K562 (cell line): Measurements from ENCODE around the gene MRGPRD. TPM values are rescaled to one million over a fixed set of nuclear protein-coding genes. Genes with fewer than 3 reads are reported as not detected.

Experiments used
- ATAC-seq: fragments of 200-7000 bp; cut with Tn5 transposase; 3 replicates; pipeline ENCODE4 v1.9.1; 2020; ENCODE audit warnings: moderate library complexity
- BruUV-seq: library from RNA; stranded (reverse); fragments of 400-500 nt; replicated peaks from 2 replicates; lab custom pipeline; 2021; lab: Mats Ljungman, UMichigan
- CTCF ChIA-PET: fragments of 300-600 bp; formaldehyde crosslinking; extraction: SDS; loops from one replicate; lab custom pipeline; 2021; ENCODE audit warnings: low intra/inter-chr PET ratio; lab: Yijun Ruan, JAX
- POLR2A ChIA-PET: fragments of 300-600, 350-650 bp; sonication (Branson Sonifier 250); formaldehyde crosslinking; extraction: SDS; loops from one replicate; lab custom pipeline; 2021; ENCODE audit warnings: antibody characterized with exemption, inconsistent platforms; lab: Yijun Ruan, JAX
- DNase-seq, 4 experiments: peaks; one replicate each; pipeline versions ENCODE4 v3.0.0 to v3.0.0-alpha.2; 2011 to 2018; ENCODE audit warnings: low spot score in 3 of 4, mixed read lengths in 3 of 4; ENCODE audit errors: extremely low read depth in 1 of 4
- FAIRE-seq: peaks from 2 replicates; lab custom pipeline; 2011; peaks lifted over from hg19 to GRCh38; lab: Jason Lieb, UNC
- H2AFZ ChIP-seq: 2 replicates; pipeline ENCODE4 v1.6.0; 2011; ENCODE audit warnings: low read depth, low read length, control low read depth, inconsistent platforms
- H3K27ac ChIP-seq: fragments of 200-600 bp; 3 replicates; pipeline ENCODE4 v1.8.0; 2011; ENCODE audit warnings: low read depth, mild to moderate bottlenecking, control low read depth, inconsistent platforms, low read length, moderate library complexity, mixed read lengths; ENCODE audit errors: extremely low read depth
- H3K27me3 ChIP-seq, 2 experiments: fragments of 300-600 bp in 1 of 2; 2 replicates in 1 of 2; 3 replicates in 1 of 2; pipeline versions ENCODE4 v1.6.0 to v1.8.0; 2011; ENCODE audit warnings: inconsistent platforms in 2 of 2, low read length in 2 of 2, mild to moderate bottlenecking in 1 of 2, mixed read lengths in 1 of 2, moderate library complexity in 1 of 2; ENCODE audit not compliant: control insufficient read depth in 2 of 2, insufficient read depth in 2 of 2
- H3K36me3 ChIP-seq: fragments of 300-600 bp; 3 replicates; pipeline ENCODE4 v1.8.0; 2011; ENCODE audit warnings: mild to moderate bottlenecking, low read length, inconsistent platforms; ENCODE audit not compliant: control insufficient read depth, insufficient read depth
- H3K4me1 ChIP-seq, 2 experiments: fragments of 200-600 bp in 1 of 2; replicated peaks in 1 of 2; 2 replicates in 1 of 2; 3 replicates in 1 of 2; pipeline versions ENCODE4 v1.5.1 to v1.8.0; 2011; ENCODE audit warnings: inconsistent platforms in 2 of 2, low read length in 2 of 2, mild to moderate bottlenecking in 1 of 2, mixed read lengths in 1 of 2, moderate library complexity in 1 of 2; ENCODE audit not compliant: control insufficient read depth in 2 of 2, insufficient read depth in 2 of 2
- H3K4me2 ChIP-seq: 2 replicates; pipeline ENCODE4 v1.6.1; 2011; ENCODE audit warnings: low read length, control low read depth, inconsistent platforms, mixed read lengths; ENCODE audit not compliant: insufficient read depth
- H3K4me3 ChIP-seq: fragments of 200-600 bp; sonication (generic), shearing (Covaris generic); 2 replicates; pipeline ENCODE4 v1.5.1; 2016; ENCODE audit warnings: control low read depth, inconsistent platforms
- H3K79me2 ChIP-seq: fragments of 200-600 bp; 3 replicates; pipeline ENCODE4 v1.8.0; 2011; ENCODE audit warnings: low read length, inconsistent platforms; ENCODE audit not compliant: control insufficient read depth, insufficient read depth
- H3K9ac ChIP-seq, 2 experiments: 2 replicates each; pipeline versions ENCODE4 v1.6.0 to v1.6.1; 2011; ENCODE audit warnings: low read depth in 2 of 2, low read length in 2 of 2, control low read depth in 1 of 2, inconsistent platforms in 1 of 2, mild to moderate bottlenecking in 1 of 2, mixed read lengths in 1 of 2; ENCODE audit not compliant: insufficient read depth in 1 of 2
- H3K9me1 ChIP-seq: one replicate; pipeline ENCODE4 v1.6.0; 2011; ENCODE audit warnings: inconsistent platforms, mild to moderate bottlenecking, low read length, moderate library complexity; ENCODE audit not compliant: control insufficient read depth, insufficient read depth
- H3K9me3 ChIP-seq: replicated peaks from 2 replicates; pipeline ENCODE4 v1.5.1; 2011; ENCODE audit warnings: low read depth, low read length, inconsistent platforms; ENCODE audit not compliant: control insufficient read depth, insufficient read depth
- H4K20me1 ChIP-seq: replicated peaks from 2 replicates; pipeline ENCODE4 v1.6.1; 2011; ENCODE audit warnings: low read length, inconsistent platforms, mixed read lengths; ENCODE audit not compliant: control insufficient read depth, insufficient read depth
- ARID1B ChIP-seq: fragments of 450-650 bp; IDR thresholded peaks from 2 replicates; pipeline ENCODE4 v1.6.1; 2016; ENCODE audit warnings: antibody characterized with exemption, mild to moderate bottlenecking, inconsistent platforms
- NFE2 ChIP-seq: IDR thresholded peaks from 2 replicates; pipeline ENCODE4 v1.6.1; 2014; ENCODE audit warnings: antibody characterized with exemption, low read depth
- PCBP2 ChIP-seq: fragments of 200-400 bp; formaldehyde crosslinking; IDR thresholded peaks from 2 replicates; pipeline ENCODE4 v1.6.1; 2018; ENCODE audit warnings: low read length, low read depth, mild to moderate bottlenecking, moderate library complexity; ENCODE audit not compliant: poor library complexity, severe bottlenecking
- RBFOX2 ChIP-seq: fragments of 200-400 bp; formaldehyde crosslinking; IDR thresholded peaks from 2 replicates; pipeline ENCODE4 v1.6.1; 2017; ENCODE audit warnings: low read depth, mild to moderate bottlenecking, low read length, moderate library complexity
- RHOXF2B ChIP-seq: fragments of 250-450 bp; sonication (Bioruptor Pico); conservative IDR thresholded peaks from 2 replicates; pipeline ENCODE4 v1.5.1; 2021
- TEAD2 ChIP-seq: fragments of 450-650 bp; IDR thresholded peaks from 2 replicates; pipeline ENCODE4 v1.6.1; 2016; ENCODE audit warnings: missing genetic modification characterization, control low read depth, missing compliant biosample characterization
- ZNF134 ChIP-seq: fragments of 250-450 bp; sonication (Bioruptor Pico); conservative IDR thresholded peaks from 2 replicates; pipeline ENCODE4 v1.4.0; 2020
- ZNF384 ChIP-seq: IDR thresholded peaks from 2 replicates; pipeline ENCODE4 v1.6.1; 2012; ENCODE audit warnings: low read depth, low read length, improper control_type of control experiment
- WGBS: fragments of 100-300 bp; shearing (Covaris generic); methylation state at CpG from one replicate; pipeline ENCODE4 v1.1.6; 2016; ENCODE audit warnings: low coverage, mixed read lengths; ENCODE audit not compliant: insufficient coverage; ENCODE audit errors: missing lambda C conversion rate; 5-methylcytosine and 5-hydroxymethylcytosine counted together
- in situ Hi-C: fragments of 300-500 bp; cut with MboI; formaldehyde crosslinking; loops from 4 replicates; pipeline ENCODE4 v1.15.0; 2018; ENCODE audit warnings: inconsistent platforms, mixed read lengths
- intact Hi-C: fragments of 100-400 bp; cut with micrococcal nuclease; formaldehyde crosslinking; loops from 2 replicates; pipeline ENCODE4 v1.14.2; 2022
- polyA plus RNA-seq, 8 experiments: library from polyadenylated mRNA; depleted of rRNA in 4 of 8; stranded (reverse) in 5 of 8; unstranded in 3 of 8; fragments of >200 nt; fragmentation: Nextera tagmentation in 2 of 8; fragmentation: Illumina TruSeq in 1 of 8; extraction: Ambion mirVana in 2 of 8; extraction: Trizol in 1 of 8; gene quantifications; 2 replicates each; pipeline versions ENCODE4 v1.2.1 to v1.2.3, GENCODE V29; 2011 to 2014; ENCODE audit warnings: inconsistent platforms in 1 of 8, missing spikeins in 1 of 8
- total RNA-seq, 7 experiments: library from RNA; depleted of rRNA in 6 of 7; stranded (reverse); fragments of >200 nt in 6 of 7; fragmentation: Illumina TruSeq in 2 of 7; extraction: Trizol in 2 of 7; gene quantifications; 2 replicates each; pipeline versions ENCODE4 v1.2.1 to v1.2.3, GENCODE V29; 2011 to 2021; ENCODE audit warnings: low replicate concordance in 1 of 7
- TF ChIP-seq, protein P1 (sequence below): fragments of 200-800 bp; sonication (Bioruptor generic); IDR thresholded peaks from 2 replicates; pipeline ENCODE4 v1.6.1; 2017; ENCODE audit warnings: missing genetic modification characterization, missing compliant biosample characterization
- TF ChIP-seq, protein P2 (sequence below): fragments of 450-650 bp; formaldehyde crosslinking; IDR thresholded peaks from 2 replicates; pipeline ENCODE4 v1.4.0; 2022; ENCODE audit warnings: missing genetic modification characterization
- TF ChIP-seq, protein P3 (sequence below): sonication (generic); formaldehyde crosslinking; IDR thresholded peaks from 2 replicates; pipeline ENCODE4 v1.8.0; 2023; ENCODE audit warnings: mild to moderate bottlenecking, missing genetic modification reagents

MRGPRD gene
- total and polyA plus RNA-seq, 9 of the 15 experiments (the other 6 are each of a cell fraction or from before 2014, with no cell fraction given): not detected

DNA sequence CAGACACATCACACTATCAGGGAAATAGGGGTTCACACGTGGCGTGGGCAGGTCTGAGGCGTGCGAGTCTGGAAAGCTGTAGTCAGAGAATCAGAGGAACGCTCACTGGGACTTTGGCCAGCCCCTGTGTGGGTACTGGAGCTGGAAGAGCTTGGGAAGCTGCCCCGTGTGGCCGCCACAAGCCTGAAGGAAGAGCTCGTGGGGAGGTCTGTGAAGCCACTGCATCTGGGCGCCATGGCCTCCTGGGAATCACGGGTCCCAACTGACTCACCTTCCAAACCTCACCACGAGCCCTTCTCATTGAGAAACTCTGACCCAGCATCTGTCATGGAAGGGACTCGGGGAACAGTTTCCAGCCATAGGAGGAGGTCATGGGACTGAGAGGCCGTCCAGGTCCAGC is 38.1 kb upstream of the MRGPRD start (continued):
- TF ChIP-seq, protein P1, sequence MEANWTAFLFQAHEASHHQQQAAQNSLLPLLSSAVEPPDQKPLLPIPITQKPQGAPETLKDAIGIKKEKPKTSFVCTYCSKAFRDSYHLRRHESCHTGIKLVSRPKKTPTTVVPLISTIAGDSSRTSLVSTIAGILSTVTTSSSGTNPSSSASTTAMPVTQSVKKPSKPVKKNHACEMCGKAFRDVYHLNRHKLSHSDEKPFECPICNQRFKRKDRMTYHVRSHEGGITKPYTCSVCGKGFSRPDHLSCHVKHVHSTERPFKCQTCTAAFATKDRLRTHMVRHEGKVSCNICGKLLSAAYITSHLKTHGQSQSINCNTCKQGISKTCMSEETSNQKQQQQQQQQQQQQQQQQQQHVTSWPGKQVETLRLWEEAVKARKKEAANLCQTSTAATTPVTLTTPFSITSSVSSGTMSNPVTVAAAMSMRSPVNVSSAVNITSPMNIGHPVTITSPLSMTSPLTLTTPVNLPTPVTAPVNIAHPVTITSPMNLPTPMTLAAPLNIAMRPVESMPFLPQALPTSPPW (CRISPR knock-in tag): no peak
- TF ChIP-seq ZNF134 (CRISPR knock-in tag) (no peak), PCBP2 (no peak), NFE2 (no peak), RHOXF2B (CRISPR knock-in tag) (no peak)
- TF ChIP-seq, protein P2, sequence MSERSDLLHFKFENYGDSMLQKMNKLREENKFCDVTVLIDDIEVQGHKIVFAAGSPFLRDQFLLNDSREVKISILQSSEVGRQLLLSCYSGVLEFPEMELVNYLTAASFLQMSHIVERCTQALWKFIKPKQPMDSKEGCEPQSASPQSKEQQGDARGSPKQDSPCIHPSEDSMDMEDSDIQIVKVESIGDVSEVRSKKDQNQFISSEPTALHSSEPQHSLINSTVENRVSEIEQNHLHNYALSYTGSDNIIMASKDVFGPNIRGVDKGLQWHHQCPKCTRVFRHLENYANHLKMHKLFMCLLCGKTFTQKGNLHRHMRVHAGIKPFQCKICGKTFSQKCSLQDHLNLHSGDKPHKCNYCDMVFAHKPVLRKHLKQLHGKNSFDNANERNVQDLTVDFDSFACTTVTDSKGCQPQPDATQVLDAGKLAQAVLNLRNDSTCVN (CRISPR knock-in tag): no peak
- TF ChIP-seq, all 486 proteins: peak for 0

DNA sequence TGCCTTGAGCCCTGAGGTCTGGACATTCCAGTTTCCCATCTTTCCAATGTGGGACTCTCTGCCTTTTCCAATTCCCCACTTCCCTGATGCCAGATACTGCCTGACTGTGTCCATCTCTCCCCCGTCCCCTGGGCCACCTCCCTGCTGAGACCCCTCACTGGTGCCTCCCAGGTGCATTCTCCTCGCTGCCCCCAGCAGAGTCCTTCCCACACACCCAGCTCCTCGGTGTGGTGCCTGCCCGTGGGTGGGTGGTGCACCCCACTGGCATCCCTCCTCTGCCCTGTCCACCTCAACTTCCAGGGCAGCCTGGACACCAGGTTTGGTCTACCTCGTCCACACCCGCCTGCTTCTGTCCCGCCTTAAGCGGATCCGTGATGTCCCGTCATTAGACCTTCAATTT is 37.2 kb upstream of the MRGPRD start:
- H4K20me1 ChIP-seq: peaks cover 14% of the 10 kb centered on the region; the same call in 1 of the 2 replicates
- H3K4me1 ChIP-seq: peaks cover 0 to 17% of the 10 kb centered on the region in 2 experiments; a peak in 3 of 5 replicates
- BruUV-seq: no TSS peak
- TF ChIP-seq ZNF384 (no peak), RBFOX2 (no peak), ARID1B (no peak), TEAD2 (tag) (no peak)
- TF ChIP-seq, protein P3, sequence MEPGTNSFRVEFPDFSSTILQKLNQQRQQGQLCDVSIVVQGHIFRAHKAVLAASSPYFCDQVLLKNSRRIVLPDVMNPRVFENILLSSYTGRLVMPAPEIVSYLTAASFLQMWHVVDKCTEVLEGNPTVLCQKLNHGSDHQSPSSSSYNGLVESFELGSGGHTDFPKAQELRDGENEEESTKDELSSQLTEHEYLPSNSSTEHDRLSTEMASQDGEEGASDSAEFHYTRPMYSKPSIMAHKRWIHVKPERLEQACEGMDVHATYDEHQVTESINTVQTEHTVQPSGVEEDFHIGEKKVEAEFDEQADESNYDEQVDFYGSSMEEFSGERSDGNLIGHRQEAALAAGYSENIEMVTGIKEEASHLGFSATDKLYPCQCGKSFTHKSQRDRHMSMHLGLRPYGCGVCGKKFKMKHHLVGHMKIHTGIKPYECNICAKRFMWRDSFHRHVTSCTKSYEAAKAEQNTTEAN: no peak
- H3K36me3 ChIP-seq: no peaks in the 10 kb centered on the region
- no peaks in the 10 kb centered on the region for H3K9me1 ChIP-seq
- H3K79me2 ChIP-seq: no peaks in the 10 kb centered on the region
- intact Hi-C loops (no loop called here), in situ Hi-C loops (no loop called here)
- no peak overlapping the region for H3K27ac ChIP-seq
- no peak overlapping the region for H3K4me3 ChIP-seq
- 2% methylated on average over 10 of the region's 10 CpGs for WGBS
- H2AFZ ChIP-seq: no peak overlapping the region
- no peak for FAIRE-seq
- DNase-seq: no peak
- no peak overlapping the region; a peak in 1 of 4 replicates for H3K9ac ChIP-seq
- H3K4me2 ChIP-seq: no peak overlapping the region
- ChIA-PET CTCF (no interaction called here), POLR2A (interaction anchor here (0.7 kb wide), 1 partner anchor 69 kb away, joined by 3 read pairs; no protein-coding TSS in a partner anchor)
- ATAC-seq: no peak
- H3K27me3 ChIP-seq: peaks cover 19 to 76% of the 10 kb centered on the region in 2 experiments
- no peaks in the 10 kb centered on the region for H3K9me3 ChIP-seq
